Measurements from ENCODE around the gene MPRIP. TPM values are rescaled to one million over a fixed set of nuclear protein-coding genes. Genes with fewer than 3 reads are reported as not detected.
"Not testable (repeated sequence)": the region's sequence is repeated elsewhere in the genome, so short reads cannot be mapped to it uniquely, and the experiment has no call there.

The MPRIP gene
- total RNA-seq, 1 experiment from 2014 or later: 284 TPM

DNA sequence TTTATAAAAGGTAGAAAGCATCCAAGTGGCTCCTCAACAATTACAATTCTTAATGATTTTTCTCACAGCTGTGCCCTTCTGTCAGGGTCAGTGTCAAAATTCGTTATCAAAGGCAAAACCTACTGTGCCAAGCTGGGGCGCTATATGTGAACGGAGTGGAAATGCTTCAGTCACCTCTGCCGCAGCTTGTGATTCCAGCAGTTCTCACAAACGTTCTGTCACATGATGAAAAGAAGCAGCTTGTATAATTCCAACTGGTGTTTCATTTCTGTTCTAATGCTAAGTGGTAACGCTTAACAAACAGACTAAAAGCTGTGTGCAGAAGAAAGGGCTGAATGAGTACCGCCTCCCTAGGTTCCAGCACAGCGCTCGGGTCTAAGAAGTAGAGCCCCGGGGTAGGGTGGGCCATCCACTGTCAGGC, 149.7 kb downstream of the MPRIP start:
- H3K4me3 Mint-ChIP-seq (ENCODE audit: unreplicated experiment): no peak overlapping the region
- Histone ChIP-seq H3K36me3 (ENCODE audit: control insufficient read depth, insufficient read depth, low read length) (no peaks in the 10 kb centered on the region), H3K4me3 (ENCODE audit: low read depth, low read length) (no peak overlapping the region), H3K9me3 (no peaks in the 10 kb centered on the region), H3K4me1 (no peaks in the 10 kb centered on the region), H3K27me3 (replicated peaks; ENCODE audit: control insufficient read depth, insufficient read depth, low read length) (no peaks in the 10 kb centered on the region)
- no peak overlapping the region for H3K27ac Mint-ChIP-seq (ENCODE audit: unreplicated experiment)
- H3K36me3 Mint-ChIP-seq (ENCODE audit: insufficient read depth, unreplicated experiment): peaks cover 44% of the 10 kb centered on the region
- H3K27me3 Mint-ChIP-seq (ENCODE audit: insufficient read depth, unreplicated experiment): no peaks in the 10 kb centered on the region
- H3K9me3 Mint-ChIP-seq (ENCODE audit: unreplicated experiment): no peaks in the 10 kb centered on the region
- TF ChIP-seq, protein P1, sequence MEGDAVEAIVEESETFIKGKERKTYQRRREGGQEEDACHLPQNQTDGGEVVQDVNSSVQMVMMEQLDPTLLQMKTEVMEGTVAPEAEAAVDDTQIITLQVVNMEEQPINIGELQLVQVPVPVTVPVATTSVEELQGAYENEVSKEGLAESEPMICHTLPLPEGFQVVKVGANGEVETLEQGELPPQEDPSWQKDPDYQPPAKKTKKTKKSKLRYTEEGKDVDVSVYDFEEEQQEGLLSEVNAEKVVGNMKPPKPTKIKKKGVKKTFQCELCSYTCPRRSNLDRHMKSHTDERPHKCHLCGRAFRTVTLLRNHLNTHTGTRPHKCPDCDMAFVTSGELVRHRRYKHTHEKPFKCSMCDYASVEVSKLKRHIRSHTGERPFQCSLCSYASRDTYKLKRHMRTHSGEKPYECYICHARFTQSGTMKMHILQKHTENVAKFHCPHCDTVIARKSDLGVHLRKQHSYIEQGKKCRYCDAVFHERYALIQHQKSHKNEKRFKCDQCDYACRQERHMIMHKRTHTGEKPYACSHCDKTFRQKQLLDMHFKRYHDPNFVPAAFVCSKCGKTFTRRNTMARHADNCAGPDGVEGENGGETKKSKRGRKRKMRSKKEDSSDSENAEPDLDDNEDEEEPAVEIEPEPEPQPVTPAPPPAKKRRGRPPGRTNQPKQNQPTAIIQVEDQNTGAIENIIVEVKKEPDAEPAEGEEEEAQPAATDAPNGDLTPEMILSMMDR (IDR thresholded peaks at IDR 0.05; ENCODE audit: insufficient read depth in 1 of 2, low read depth in 1 of 2, low read length in 1 of 2, severe bottlenecking in 1 of 2, unreplicated experiment in 1 of 2): no peak
- intact Hi-C loops (cut with micrococcal nuclease; ENCODE audit: unreplicated experiment): no loop called here
- POLR2A ChIA-PET: interaction anchor here (0.5 kb wide), 1 partner anchor 19 kb away, joined by 3 read pairs; no protein-coding TSS in a partner anchor
- H3K4me1 Mint-ChIP-seq (ENCODE audit: low read depth, unreplicated experiment): no peaks in the 10 kb centered on the region
- BruUV-seq (replicated peaks): no TSS peak
- no peak for DNase-seq
- CTCF ChIA-PET: no interaction called here

DNA sequence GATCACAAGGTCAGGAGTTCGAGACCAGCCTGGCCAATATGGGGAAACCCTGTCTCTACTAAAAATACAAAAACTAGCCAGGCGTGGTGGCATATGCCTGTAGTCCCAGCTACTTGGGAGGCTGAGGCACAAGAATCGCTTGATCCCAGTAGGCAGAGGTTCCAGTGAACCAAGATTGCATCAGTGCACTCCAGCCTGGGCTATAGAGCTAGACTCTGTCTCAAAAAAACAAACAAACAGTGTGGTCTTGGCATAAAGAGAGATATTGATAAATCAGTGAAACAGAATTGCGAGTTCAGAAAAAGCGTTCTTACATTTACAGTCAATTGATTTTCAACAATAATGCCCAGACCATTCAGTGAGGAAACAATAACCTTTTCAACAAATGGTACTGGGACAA, 153.2 kb downstream of the MPRIP start:
- H3K9me3 ChIP-seq; BruUV-seq (replicated peaks); H3K36me3 ChIP-seq (ENCODE audit: control insufficient read depth, insufficient read depth, low read length); intact Hi-C loops (cut with micrococcal nuclease; ENCODE audit: unreplicated experiment); H3K9me3 Mint-ChIP-seq (ENCODE audit: unreplicated experiment); H3K27me3 ChIP-seq (replicated peaks; ENCODE audit: control insufficient read depth, insufficient read depth, low read length); H3K4me1 ChIP-seq; H3K27me3 Mint-ChIP-seq (ENCODE audit: insufficient read depth, unreplicated experiment); POLR2A ChIA-PET; H3K4me3 ChIP-seq (ENCODE audit: low read depth, low read length); DNase-seq; H3K27ac Mint-ChIP-seq (ENCODE audit: unreplicated experiment); H3K4me1 Mint-ChIP-seq (ENCODE audit: low read depth, unreplicated experiment); H3K4me3 Mint-ChIP-seq (ENCODE audit: unreplicated experiment): not testable (repeated sequence)
- H3K36me3 Mint-ChIP-seq (ENCODE audit: insufficient read depth, unreplicated experiment): peaks cover 20% of the 10 kb centered on the region
- CTCF ChIA-PET: interaction anchor here (0.6 to 0.7 kb wide), 2 partner anchors 13 to 835 kb away, joined by 3 to 9 read pairs; no protein-coding TSS in a partner anchor

DNA sequence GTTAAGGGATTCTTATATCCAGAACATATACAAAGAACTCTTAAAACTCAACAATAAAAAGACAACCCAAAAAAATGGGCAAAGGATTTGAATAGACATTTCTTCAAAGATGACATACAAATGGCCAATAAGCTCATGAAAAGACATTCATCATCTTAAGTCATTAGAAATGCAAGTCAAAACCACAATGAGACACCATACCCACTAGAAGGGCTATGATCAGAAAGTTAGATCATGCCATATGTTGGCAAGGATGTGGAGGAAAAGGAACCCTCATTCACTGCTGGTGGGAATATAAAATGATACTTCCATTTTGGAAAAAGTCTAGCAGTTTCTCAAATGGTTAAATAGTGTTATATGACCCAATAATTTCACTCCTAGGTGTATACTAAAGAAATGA, 154.5 kb downstream of the MPRIP start:
- Histone ChIP-seq H3K27me3 (replicated peaks; ENCODE audit: control insufficient read depth, insufficient read depth, low read length) (no peaks in the 10 kb centered on the region), H3K9me3 (no peaks in the 10 kb centered on the region), H3K4me1 (no peaks in the 10 kb centered on the region), H3K36me3 (ENCODE audit: control insufficient read depth, insufficient read depth, low read length) (no peaks in the 10 kb centered on the region), H3K4me3 (ENCODE audit: low read depth, low read length) (no peak overlapping the region)
- Mint-ChIP-seq H3K4me1 (ENCODE audit: low read depth, unreplicated experiment) (no peaks in the 10 kb centered on the region), H3K27me3 (ENCODE audit: insufficient read depth, unreplicated experiment) (no peaks in the 10 kb centered on the region), H3K27ac (ENCODE audit: unreplicated experiment) (no peak overlapping the region), H3K9me3 (ENCODE audit: unreplicated experiment) (no peaks in the 10 kb centered on the region), H3K36me3 (ENCODE audit: insufficient read depth, unreplicated experiment) (peaks cover 26% of the 10 kb centered on the region), H3K4me3 (ENCODE audit: unreplicated experiment) (no peak overlapping the region)
- TF ChIP-seq, protein P1 (IDR thresholded peaks at IDR 0.05; ENCODE audit: insufficient read depth in 1 of 2, low read depth in 1 of 2, low read length in 1 of 2, severe bottlenecking in 1 of 2, unreplicated experiment in 1 of 2): no peak
- DNase-seq: no peak
- ChIA-PET POLR2A (no interaction called here), CTCF (interaction anchor here (0.6 kb wide), 1 partner anchor 159 kb away, joined by 3 read pairs; no protein-coding TSS in a partner anchor)
- BruUV-seq (replicated peaks): no TSS peak
- intact Hi-C loops (cut with micrococcal nuclease; ENCODE audit: unreplicated experiment): no loop called here

DNA sequence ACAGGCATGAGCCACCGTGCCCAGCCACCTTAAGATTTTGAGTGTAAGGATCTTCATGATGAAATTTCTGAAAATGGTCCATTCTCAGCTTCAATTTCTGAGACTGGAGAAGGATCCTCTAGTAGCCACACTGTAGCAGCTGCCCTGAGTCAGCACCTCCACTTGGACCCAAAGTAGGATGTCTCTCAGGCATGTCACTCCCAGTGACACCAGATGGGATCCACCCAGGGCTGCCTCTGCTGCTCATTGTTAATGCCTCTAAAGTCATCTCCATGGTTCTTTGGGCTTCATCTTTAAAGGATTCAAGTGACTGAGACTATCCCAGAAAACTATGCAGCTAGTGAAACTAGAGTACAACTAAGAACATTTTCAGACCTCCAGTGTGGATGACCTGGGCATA, 156.0 kb downstream of the MPRIP start:
- TF ChIP-seq, protein P1 (IDR thresholded peaks at IDR 0.05; ENCODE audit: insufficient read depth in 1 of 2, low read depth in 1 of 2, low read length in 1 of 2, severe bottlenecking in 1 of 2, unreplicated experiment in 1 of 2): no peak
- peaks cover 4% of the 10 kb centered on the region for H3K36me3 ChIP-seq (ENCODE audit: control insufficient read depth, insufficient read depth, low read length)
- H3K4me1 ChIP-seq: no peaks in the 10 kb centered on the region
- no TSS peak for BruUV-seq (replicated peaks)
- DNase-seq: no peak
- no peak overlapping the region for H3K4me3 ChIP-seq (ENCODE audit: low read depth, low read length)
- intact Hi-C loops (cut with micrococcal nuclease; ENCODE audit: unreplicated experiment): no loop called here
- Mint-ChIP-seq H3K36me3 (ENCODE audit: insufficient read depth, unreplicated experiment) (peaks cover 31% of the 10 kb centered on the region), H3K4me3 (ENCODE audit: unreplicated experiment) (no peak overlapping the region), H3K9me3 (ENCODE audit: unreplicated experiment) (no peaks in the 10 kb centered on the region), H3K27ac (ENCODE audit: unreplicated experiment) (no peak overlapping the region), H3K4me1 (ENCODE audit: low read depth, unreplicated experiment) (no peaks in the 10 kb centered on the region), H3K27me3 (ENCODE audit: insufficient read depth, unreplicated experiment) (no peaks in the 10 kb centered on the region)
- H3K9me3 ChIP-seq: no peaks in the 10 kb centered on the region
- ChIA-PET CTCF (no interaction called here), POLR2A (no interaction called here)
- no peaks in the 10 kb centered on the region for H3K27me3 ChIP-seq (replicated peaks; ENCODE audit: control insufficient read depth, insufficient read depth, low read length)
